Lung (tissue), 12 donors: Measurements from ENCODE around the gene PPTC7. TPM values are rescaled to one million over a fixed set of nuclear protein-coding genes. Genes with fewer than 3 reads are reported as not detected.

Experiments used
- ATAC-seq: fragments of 200-7000 bp; cut with Tn5 transposase; one replicate; pipeline ENCODE4 v1.9.1; 2020; ENCODE audit warnings: moderate number of reproducible peaks; ENCODE audit not compliant: insufficient read depth, low FRiP score
- DNase-seq, 3 donors: peaks; one replicate each; pipeline ENCODE4 v3.0.0-alpha.2; 2013 to 2017
- H3K27ac ChIP-seq, 2 donors: one replicate each; pipeline ENCODE4 v1.5.1; 2013; ENCODE audit warnings: mild to moderate bottlenecking in 2 of 2, moderate library complexity in 2 of 2, control low read depth in 1 of 2, inconsistent platforms in 1 of 2, low read depth in 1 of 2, low read length in 1 of 2
- H3K27me3 ChIP-seq, 3 donors: one replicate each; pipeline ENCODE4 v1.5.1; 2013; ENCODE audit warnings: low read length in 2 of 3; ENCODE audit not compliant: control insufficient read depth in 3 of 3, insufficient read depth in 3 of 3
- H3K36me3 ChIP-seq, 4 donors: one replicate each; pipeline ENCODE4 v1.5.1; 2013; ENCODE audit warnings: low read length in 4 of 4, mild to moderate bottlenecking in 1 of 4, moderate library complexity in 1 of 4; ENCODE audit not compliant: control insufficient read depth in 4 of 4, insufficient read depth in 4 of 4
- H3K4me1 ChIP-seq, 5 donors: one replicate each; pipeline ENCODE4 v1.5.1; 2013; ENCODE audit warnings: low read length in 5 of 5, mild to moderate bottlenecking in 2 of 5, moderate library complexity in 1 of 5; ENCODE audit not compliant: control insufficient read depth in 5 of 5, insufficient read depth in 5 of 5
- H3K4me3 ChIP-seq: one replicate; pipeline ENCODE4 v1.5.1; 2013; ENCODE audit warnings: mild to moderate bottlenecking, control low read depth, moderate library complexity
- H3K9ac ChIP-seq, 2 donors: one replicate each; pipeline ENCODE4 v1.5.1; 2013; ENCODE audit warnings: low read length in 2 of 2, control low read depth in 1 of 2; ENCODE audit not compliant: insufficient read depth in 1 of 2
- H3K9me3 ChIP-seq, 4 donors: one replicate each; pipeline ENCODE4 v1.5.1; 2013; ENCODE audit warnings: low read length in 3 of 4, mild to moderate bottlenecking in 1 of 4, moderate library complexity in 1 of 4; ENCODE audit not compliant: control insufficient read depth in 4 of 4, insufficient read depth in 3 of 4
- WGBS, 2 donors: extraction: QIAGEN DNeasy Blood & Tissue Kit; methylation state at CpG; one replicate each; pipeline ENCODE4 v1.1.7; 2013; 5-methylcytosine and 5-hydroxymethylcytosine counted together
- polyA plus RNA-seq, 2 donors: library from polyadenylated mRNA; stranded (reverse); fragments of 200-250 nt; gene quantifications; one replicate each; pipeline ENCODE4 v1.2.1, GENCODE V29; 2013
- total RNA-seq, 2 donors: library from RNA; depleted of rRNA in 1 of 2; stranded (reverse); fragments of >200 nt in 1 of 2; gene quantifications; one replicate each; pipeline ENCODE4 v1.2.1, GENCODE V29; 2014 to 2021
- TF ChIP-seq, protein P1 (sequence below): IDR thresholded peaks from 2 replicates; pipeline ENCODE4 v1.5.1; 2012; ENCODE audit warnings: mild to moderate bottlenecking; ENCODE audit errors: control extremely low read depth, extremely low read depth
- donor health status: control.
- donor health status: control.
- donor health status: Bipolar disorder and iron deficiency.
- donor health status: healthy.
- donor health status: DM: yes; HTN: yes; CAD: no.

Gene PPTC7
- total and polyA plus RNA-seq, 4 donors: 7.1 to 23.4 (median 19.3) TPM

DNA sequence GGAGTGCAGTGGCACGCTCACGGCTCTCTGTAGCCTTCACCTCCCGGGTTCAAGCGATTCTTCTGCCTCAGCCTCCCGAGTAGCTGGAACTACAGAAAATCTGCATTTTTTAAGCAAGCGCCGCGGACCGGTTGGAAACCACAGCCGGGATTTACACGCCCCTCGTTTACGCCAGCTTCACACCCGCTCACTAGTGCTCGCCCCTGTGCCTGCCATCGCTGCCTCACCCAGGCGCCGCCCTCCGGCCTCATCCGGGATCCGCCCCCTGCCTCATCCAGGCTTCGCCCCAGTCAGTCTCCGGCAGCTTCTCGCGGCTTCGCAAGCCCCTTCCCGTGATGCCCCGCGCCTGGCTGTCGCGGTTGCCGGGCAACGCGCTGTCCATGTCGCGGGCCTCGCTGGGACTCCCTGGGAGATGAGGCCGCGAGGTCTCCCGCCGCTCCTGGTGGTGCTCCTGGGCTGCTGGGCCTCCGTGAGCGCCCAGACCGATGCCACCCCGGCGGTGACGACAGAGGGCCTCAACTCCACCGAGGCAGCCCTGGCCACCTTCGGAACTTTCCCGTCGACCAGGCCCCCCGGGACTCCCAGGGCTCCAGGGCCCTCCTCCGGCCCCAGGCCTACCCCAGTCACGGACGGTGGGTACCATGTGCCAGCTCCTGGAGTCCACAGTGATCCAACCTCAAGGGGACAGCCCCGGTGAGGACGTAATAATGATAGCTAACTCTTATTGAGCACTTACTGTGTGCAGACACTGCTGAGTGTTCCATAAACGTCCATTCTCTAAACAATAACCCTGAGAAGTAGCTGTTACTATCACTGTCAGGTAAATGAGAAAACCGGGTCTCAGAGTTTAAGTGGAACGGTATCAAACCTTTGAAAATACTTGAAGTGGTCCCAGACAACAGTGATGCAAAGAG is 30.9 kb upstream of the PPTC7 start, which contains the start of gene TCTN1:
Gene TCTN1, plus strand, starts transcription at position 359 of the 914 bp plus-strand sequence. Its CDS starts 54 bp downstream, at position 413.
- TF ChIP-seq, protein P1, sequence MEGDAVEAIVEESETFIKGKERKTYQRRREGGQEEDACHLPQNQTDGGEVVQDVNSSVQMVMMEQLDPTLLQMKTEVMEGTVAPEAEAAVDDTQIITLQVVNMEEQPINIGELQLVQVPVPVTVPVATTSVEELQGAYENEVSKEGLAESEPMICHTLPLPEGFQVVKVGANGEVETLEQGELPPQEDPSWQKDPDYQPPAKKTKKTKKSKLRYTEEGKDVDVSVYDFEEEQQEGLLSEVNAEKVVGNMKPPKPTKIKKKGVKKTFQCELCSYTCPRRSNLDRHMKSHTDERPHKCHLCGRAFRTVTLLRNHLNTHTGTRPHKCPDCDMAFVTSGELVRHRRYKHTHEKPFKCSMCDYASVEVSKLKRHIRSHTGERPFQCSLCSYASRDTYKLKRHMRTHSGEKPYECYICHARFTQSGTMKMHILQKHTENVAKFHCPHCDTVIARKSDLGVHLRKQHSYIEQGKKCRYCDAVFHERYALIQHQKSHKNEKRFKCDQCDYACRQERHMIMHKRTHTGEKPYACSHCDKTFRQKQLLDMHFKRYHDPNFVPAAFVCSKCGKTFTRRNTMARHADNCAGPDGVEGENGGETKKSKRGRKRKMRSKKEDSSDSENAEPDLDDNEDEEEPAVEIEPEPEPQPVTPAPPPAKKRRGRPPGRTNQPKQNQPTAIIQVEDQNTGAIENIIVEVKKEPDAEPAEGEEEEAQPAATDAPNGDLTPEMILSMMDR: no peak
- 2 to 4% methylated on average over 60 of the region's 60 CpGs for WGBS, 2 donors
- Histone ChIP-seq H3K27me3 (no peaks in the 10 kb centered on the region), H3K4me1 (peaks cover 0 to 5% (median 2%) of the 10 kb centered on the region in 5 donors), H3K27ac (peak within 1 kb of the TSS; percentile 43 to 87), H3K9ac (peak within 1 kb of the TSS; percentile 87 to 94), H3K4me3 (peak within 1 kb of the TSS; percentile 79), H3K36me3 (peaks cover 0 to 7% (median 1%) of the 10 kb centered on the region in 4 donors), H3K9me3 (no peaks in the 10 kb centered on the region)
- ATAC-seq (peak; percentile 97), DNase-seq (peak; percentile 97 to 98 (median 98))

DNA sequence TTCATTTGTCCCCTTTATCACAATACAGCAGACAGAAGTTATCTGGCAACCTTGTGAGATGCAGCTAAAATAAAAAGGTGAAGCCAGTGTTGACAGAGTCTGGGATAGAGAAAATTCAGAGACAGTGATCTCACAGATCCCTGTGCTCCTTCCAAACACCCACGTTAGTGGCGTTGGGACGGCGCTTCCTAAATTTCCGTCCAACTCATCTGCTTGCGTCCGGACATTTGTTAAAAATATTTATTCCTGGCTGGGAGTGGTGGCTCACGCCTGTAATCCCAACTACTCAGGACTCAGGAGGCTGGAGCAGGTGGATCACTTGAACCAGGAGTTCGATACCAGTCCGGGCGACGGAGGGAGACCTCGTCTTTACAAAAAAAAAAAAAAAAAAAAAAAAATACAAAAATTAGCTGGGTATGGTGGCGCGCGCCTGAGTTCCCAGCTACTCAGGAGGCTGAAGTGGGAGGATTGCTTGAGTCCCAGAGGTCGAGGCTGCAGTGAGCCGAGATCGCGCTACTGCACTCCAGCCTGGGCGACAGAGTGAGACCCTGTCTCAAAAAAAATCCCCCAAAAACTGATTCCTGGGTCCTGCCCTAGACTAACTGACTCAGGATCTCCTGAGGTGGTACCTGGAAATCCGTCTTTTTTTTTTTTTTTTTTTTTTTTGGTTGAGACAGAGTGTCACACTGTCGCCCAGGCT is 30.1 kb upstream of the PPTC7 start:
- no peaks in the 10 kb centered on the region for H3K9me3 ChIP-seq
- peak overlapping the region; percentile 24 for H3K4me3 ChIP-seq
- DNase-seq: no peak
- ATAC-seq: no peak
- H3K9ac ChIP-seq: peak overlapping the region; percentile 28 to 80
- H3K4me1 ChIP-seq: peaks cover 0 to 5% (median 2%) of the 10 kb centered on the region in 5 donors
- peak overlapping the region; percentile 21 to 39 for H3K27ac ChIP-seq
- TF ChIP-seq, protein P1: no peak
- WGBS, 2 donors: 77 to 81% methylated on average over 23 of the region's 23 CpGs
- peaks cover 0 to 7% (median 1%) of the 10 kb centered on the region in 4 donors for H3K36me3 ChIP-seq
- H3K27me3 ChIP-seq: no peaks in the 10 kb centered on the region

DNA sequence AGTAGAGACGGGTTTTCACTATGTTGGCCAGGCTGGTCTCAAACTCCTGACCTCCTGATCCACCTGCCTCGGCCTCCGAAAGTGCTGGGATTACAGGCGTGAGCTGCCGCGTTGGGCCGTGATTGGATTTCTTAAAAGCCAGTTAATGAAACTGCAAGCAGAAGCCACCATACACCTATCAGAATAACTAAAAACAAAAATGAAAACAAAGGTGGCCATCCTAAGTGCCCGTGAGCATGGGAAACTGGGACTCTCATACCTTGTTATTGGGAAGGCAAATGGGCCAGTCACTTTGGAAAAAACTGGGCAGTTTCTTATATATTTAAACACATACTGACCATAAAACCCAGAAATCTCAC is 23.1 kb upstream of the PPTC7 start:
- peak overlapping the region in 1 of 2 donors; percentile 20 for H3K27ac ChIP-seq
- WGBS, 2 donors: 82 to 83% methylated on average over 8 of the region's 8 CpGs
- ATAC-seq: no peak
- H3K4me1 ChIP-seq: no peaks in the 10 kb centered on the region
- H3K27me3 ChIP-seq: no peaks in the 10 kb centered on the region
- no peaks in the 10 kb centered on the region for H3K9me3 ChIP-seq
- TF ChIP-seq, protein P1: no peak
- no peak overlapping the region for H3K4me3 ChIP-seq
- no peak for DNase-seq
- no peaks in the 10 kb centered on the region for H3K36me3 ChIP-seq
- no peak overlapping the region for H3K9ac ChIP-seq
